ENCODE results near the gene COL19A1.

COL19A1 gene

DNA sequence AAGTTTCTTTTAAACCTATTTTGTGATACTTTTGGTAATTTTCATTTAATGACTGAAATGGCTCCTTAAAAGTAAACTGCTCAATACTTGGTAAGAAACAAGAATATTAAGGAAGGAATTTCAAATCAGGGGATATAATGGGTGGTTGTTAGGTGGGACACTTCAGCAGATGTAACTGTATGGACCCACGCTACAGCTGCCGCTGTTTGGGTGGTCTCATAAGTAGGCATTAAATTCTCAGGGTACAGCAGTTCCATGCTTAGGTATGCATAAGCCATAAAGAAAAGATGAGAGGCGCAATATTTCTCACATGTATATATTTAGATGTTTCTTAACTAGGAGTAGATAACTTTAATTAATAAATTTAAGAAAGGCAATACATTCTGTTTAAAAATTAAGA lies 35.0 kb downstream of the COL19A1 start:
- TF ChIP-seq EGR1 (IDR thresholded peaks at IDR 0.05) = no peak
- TF ChIP-seq EP300 (IDR thresholded peaks at IDR 0.05; ENCODE audit: borderline replicate concordance) = no peak
- TF ChIP-seq ZBTB7A (IDR thresholded peaks at IDR 0.05; ENCODE audit: low read depth) = no peak
- no peak for TF ChIP-seq RAD21 (IDR thresholded peaks at IDR 0.05; ENCODE audit: low read depth)

DNA sequence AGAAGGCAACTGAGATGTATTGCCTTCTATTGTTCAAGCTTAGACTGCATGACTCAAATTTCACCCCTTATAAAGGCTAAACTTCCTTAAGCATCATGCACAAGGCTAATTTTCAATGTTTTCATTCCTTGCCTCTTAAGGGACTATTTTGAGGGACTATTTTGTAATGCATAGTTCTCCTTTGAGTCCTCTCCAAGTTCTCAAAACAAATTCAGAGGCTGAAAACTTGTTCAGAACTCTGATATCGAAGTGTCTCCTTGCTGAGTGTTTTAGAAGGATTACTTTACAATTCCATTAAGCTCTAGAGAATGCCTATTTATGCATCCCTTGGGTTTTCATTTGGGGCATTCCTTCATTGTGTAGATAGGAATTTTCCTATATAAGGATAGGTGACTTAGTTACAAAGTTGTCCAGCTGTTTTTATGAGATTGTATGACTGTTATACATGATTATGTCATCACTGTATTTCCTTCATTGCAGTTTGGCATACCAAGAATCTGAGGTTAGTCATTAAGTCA lies 41.7 kb downstream of the COL19A1 start:
- TF ChIP-seq FOXM1 (IDR thresholded peaks at IDR 0.05; ENCODE audit: borderline replicate concordance, low read depth) (no peak), YY1 (IDR thresholded peaks at IDR 0.05; ENCODE audit: low read depth) (no peak), RAD21 (IDR thresholded peaks at IDR 0.05; ENCODE audit: low read depth) (no peak), TAF1 (IDR thresholded peaks at IDR 0.05; ENCODE audit: low read depth) (no peak), TCF12 (IDR thresholded peaks at IDR 0.05; ENCODE audit: low read depth) (no peak), ZBTB7A (IDR thresholded peaks at IDR 0.05; ENCODE audit: low read depth) (no peak), EP300 (IDR thresholded peaks at IDR 0.05; ENCODE audit: borderline replicate concordance) (no peak), USF1 (IDR thresholded peaks at IDR 0.05) (no peak), EGR1 (IDR thresholded peaks at IDR 0.05) (no peak)
- TF ChIP-seq, protein P1, sequence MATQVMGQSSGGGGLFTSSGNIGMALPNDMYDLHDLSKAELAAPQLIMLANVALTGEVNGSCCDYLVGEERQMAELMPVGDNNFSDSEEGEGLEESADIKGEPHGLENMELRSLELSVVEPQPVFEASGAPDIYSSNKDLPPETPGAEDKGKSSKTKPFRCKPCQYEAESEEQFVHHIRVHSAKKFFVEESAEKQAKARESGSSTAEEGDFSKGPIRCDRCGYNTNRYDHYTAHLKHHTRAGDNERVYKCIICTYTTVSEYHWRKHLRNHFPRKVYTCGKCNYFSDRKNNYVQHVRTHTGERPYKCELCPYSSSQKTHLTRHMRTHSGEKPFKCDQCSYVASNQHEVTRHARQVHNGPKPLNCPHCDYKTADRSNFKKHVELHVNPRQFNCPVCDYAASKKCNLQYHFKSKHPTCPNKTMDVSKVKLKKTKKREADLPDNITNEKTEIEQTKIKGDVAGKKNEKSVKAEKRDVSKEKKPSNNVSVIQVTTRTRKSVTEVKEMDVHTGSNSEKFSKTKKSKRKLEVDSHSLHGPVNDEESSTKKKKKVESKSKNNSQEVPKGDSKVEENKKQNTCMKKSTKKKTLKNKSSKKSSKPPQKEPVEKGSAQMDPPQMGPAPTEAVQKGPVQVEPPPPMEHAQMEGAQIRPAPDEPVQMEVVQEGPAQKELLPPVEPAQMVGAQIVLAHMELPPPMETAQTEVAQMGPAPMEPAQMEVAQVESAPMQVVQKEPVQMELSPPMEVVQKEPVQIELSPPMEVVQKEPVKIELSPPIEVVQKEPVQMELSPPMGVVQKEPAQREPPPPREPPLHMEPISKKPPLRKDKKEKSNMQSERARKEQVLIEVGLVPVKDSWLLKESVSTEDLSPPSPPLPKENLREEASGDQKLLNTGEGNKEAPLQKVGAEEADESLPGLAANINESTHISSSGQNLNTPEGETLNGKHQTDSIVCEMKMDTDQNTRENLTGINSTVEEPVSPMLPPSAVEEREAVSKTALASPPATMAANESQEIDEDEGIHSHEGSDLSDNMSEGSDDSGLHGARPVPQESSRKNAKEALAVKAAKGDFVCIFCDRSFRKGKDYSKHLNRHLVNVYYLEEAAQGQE (IDR thresholded peaks at IDR 0.05; ENCODE audit: low read depth) = no peak
- TF ChIP-seq, protein P2, sequence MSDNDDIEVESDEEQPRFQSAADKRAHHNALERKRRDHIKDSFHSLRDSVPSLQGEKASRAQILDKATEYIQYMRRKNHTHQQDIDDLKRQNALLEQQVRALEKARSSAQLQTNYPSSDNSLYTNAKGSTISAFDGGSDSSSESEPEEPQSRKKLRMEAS (IDR thresholded peaks at IDR 0.05) = no peak

GRCh38 chr6:69913361-69913760 lies 47.0 kb downstream of the COL19A1 start:
- TF ChIP-seq NFIC (IDR thresholded peaks at IDR 0.05) = no peak
- TF ChIP-seq RAD21 (IDR thresholded peaks at IDR 0.05; ENCODE audit: low read depth) = no peak
- TF ChIP-seq USF1 (IDR thresholded peaks at IDR 0.05) = no peak

- TF ChIP-seq EGR1 (IDR thresholded peaks at IDR 0.05) (no peak), FOXM1 (IDR thresholded peaks at IDR 0.05; ENCODE audit: borderline replicate concordance, low read depth) (no peak), EP300 (IDR thresholded peaks at IDR 0.05; ENCODE audit: borderline replicate concordance) (no peak), TAF1 (IDR thresholded peaks at IDR 0.05; ENCODE audit: low read depth) (no peak), TEAD4 (IDR thresholded peaks at IDR 0.05) (no peak), CREB1 (IDR thresholded peaks at IDR 0.05; ENCODE audit: low read depth) (no peak), NFIC (IDR thresholded peaks at IDR 0.05) (no peak), USF1 (IDR thresholded peaks at IDR 0.05) (no peak), YY1 (IDR thresholded peaks at IDR 0.05; ENCODE audit: low read depth) (no peak), ZBTB7A (IDR thresholded peaks at IDR 0.05; ENCODE audit: low read depth) (no peak), CEBPB (IDR thresholded peaks at IDR 0.05) (no peak), TCF12 (IDR thresholded peaks at IDR 0.05; ENCODE audit: low read depth) (no peak), RAD21 (IDR thresholded peaks at IDR 0.05; ENCODE audit: low read depth) (no peak)
- TF ChIP-seq, protein P2 (IDR thresholded peaks at IDR 0.05) = no peak
- TF ChIP-seq, protein P1 (IDR thresholded peaks at IDR 0.05; ENCODE audit: low read depth) = no peak
Observed at GRCh38 chr6:69914015-69914485, 47.7 kb downstream of the COL19A1 start.

DNA sequence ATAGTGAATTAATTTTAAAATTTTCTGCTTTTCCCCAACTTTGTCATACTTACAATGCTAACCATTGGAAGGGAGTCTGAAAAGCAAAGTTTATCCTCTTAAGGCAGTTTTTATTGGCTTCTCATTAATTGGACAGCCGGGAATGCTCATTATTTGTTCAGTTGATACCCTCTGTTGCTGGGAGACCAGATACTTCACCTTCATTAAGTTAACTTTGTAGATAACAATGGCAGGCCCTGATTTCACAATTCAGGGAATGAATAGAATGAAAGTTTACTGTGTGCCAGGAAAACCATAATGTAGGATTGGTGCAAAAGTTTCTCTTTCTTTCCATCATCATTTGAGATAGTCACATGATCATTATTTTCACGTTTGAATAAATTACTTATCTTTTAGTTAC lies 49.0 kb downstream of the COL19A1 start:
- TF ChIP-seq NFIC (IDR thresholded peaks at IDR 0.05) (no peak), EGR1 (IDR thresholded peaks at IDR 0.05) (no peak), CEBPB (IDR thresholded peaks at IDR 0.05) (no peak), TCF12 (IDR thresholded peaks at IDR 0.05; ENCODE audit: low read depth) (no peak), YY1 (IDR thresholded peaks at IDR 0.05; ENCODE audit: low read depth) (no peak), TAF1 (IDR thresholded peaks at IDR 0.05; ENCODE audit: low read depth) (no peak), RAD21 (IDR thresholded peaks at IDR 0.05; ENCODE audit: low read depth) (no peak), EP300 (IDR thresholded peaks at IDR 0.05; ENCODE audit: borderline replicate concordance) (no peak), CREB1 (IDR thresholded peaks at IDR 0.05; ENCODE audit: low read depth) (no peak), ZBTB7A (IDR thresholded peaks at IDR 0.05; ENCODE audit: low read depth) (no peak), FOXM1 (IDR thresholded peaks at IDR 0.05; ENCODE audit: borderline replicate concordance, low read depth) (no peak), TEAD4 (IDR thresholded peaks at IDR 0.05) (no peak), USF1 (IDR thresholded peaks at IDR 0.05) (no peak)
- TF ChIP-seq, protein P1 (IDR thresholded peaks at IDR 0.05; ENCODE audit: low read depth) = no peak
- TF ChIP-seq, protein P2 (IDR thresholded peaks at IDR 0.05) = no peak

Data from Ishikawa (cell line).